ENCODE results near the gene FHDC1.

FHDC1 gene

DNA sequence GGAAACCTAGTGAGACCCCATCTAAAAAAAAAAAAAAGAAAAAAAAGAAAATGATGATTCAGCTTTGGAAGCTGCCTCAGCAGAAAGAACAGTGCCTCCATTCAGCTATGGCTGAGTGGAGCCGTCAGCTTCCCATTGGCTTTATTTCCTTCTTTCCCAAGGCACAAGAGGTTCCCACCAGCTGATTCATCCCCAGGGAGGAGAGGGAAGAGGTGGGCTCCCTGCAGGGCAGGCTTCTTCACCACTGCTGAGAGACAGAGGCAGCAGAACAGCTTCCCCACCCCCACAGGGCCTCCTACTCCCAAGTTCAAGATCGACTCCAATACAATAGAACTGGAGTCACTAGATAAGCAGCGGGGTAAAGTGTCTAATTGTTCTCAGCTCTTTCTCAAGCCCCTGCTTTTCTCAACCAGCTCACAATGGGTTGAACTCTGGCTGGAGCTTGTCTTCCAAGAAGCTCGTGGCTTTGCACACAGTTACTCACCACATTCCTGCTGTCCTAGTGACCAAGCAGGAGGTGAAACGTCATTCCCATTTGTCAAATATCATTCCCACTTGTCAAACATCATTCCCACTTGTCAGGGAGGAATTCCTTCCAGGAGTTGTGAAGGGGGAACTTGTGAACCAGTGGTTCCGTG is 47.8 kb downstream of the FHDC1 start:
- DNase-seq = no peak

DNA sequence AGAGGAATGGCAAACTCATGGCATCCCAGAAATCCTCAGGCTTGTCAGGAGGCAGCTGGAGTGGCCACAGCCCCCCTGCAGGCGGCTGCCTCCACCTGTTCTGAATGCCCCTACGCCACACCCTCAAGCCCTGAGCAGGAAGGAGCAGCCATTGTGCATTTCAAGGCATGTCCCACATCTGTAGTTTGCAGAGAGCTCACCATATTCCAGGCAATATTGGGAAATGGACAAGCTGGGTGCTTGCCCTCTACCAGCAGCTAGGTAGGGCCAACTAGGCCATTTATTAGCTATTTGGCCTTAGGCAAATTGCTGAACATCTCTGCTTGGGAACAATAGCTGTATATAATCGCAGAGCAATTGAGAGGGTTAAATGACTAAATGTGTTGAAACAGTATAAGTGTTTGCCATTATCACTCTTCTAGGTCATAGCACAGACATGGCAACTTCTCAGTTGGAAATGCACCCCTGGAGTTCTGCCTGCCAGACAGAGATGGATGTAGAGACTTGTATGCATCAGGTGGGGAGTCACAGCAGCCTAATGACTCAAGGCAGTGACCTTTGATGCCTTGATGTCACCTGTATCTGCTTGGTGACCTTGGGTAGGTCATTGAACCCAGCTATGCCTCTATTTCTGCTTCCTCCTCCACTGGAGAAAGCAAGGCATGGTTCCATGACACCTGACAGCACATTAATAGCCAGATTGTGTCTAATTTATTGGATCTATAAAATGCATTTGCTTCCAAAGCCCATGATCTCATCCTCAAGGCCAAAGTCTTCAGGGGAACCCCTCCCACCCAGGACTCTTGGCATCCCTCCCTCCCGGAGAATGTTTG is 52.8 kb downstream of the FHDC1 start:
- DNase-seq = no peak

DNA sequence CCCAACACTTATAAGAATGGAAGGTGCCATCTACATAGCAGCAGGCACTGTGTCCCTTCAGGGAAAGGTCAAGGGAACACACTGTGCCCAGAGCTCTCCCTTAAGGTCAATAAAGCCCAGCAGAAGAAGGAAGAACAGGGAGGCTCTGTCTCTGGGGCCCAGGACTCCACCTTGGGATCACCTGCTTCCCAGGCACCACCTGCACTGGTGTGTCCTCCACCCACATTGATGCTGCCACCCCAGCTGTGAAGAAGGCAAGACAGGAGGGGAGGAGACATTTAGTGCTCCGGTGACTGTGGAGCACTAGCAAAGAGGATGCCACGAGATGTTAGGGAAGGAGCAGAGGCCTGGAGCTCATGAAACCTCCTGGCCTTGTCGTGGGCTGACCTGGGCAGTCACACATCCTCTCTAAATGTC is 53.4 kb downstream of the FHDC1 start:
- no peak for DNase-seq

DNA sequence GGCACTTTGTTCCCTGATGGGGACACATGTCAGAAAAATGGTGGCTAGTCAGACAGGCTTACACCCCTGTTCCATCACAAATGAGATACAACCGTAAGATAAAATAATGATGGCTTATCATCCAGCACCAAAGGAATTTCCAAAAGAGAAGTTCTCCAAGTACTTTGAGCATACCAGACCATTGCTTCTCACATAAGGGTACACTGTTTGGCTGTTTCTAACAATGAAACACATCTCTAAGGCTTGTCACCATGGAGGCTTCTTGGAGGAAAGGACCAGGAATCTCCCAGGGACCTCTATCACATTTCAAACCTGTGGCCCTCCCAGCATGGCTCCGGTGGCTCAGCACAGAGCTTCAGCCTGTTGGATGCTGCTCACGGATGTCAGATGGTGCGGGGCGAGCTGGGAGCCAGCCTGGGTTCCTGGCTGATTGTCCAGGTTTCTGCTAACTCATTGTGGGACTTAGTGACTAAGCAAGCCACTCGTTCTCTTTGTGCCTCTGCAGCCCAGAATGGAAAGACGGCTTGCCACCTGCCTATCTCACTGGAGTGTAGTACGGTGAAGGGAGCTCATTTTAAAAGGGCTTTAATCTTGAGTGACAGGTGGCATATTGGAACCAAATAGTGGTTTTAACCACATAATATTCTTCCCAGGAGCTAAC is 54.5 kb downstream of the FHDC1 start:
- DNase-seq = no peak

DNA sequence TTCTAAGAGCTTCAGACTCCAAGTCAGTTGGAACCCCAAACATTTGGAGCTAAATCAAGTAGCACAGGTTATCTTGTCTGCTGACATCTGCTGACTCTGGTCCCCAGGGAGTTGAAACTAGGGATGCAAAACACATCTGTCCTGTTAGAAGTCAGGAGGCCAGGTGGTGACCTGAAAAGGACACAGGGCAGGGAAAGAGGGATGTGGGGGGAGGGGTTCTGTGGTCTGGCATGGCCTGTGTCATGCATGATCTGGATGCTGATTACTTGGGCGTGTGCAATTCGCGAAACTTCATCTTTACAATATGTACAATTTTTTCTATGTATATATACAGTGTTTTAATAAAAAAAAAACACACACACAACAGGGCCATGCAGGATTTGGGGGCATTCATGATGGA is 55.3 kb downstream of the FHDC1 start:
- DNase-seq = no peak

DNA sequence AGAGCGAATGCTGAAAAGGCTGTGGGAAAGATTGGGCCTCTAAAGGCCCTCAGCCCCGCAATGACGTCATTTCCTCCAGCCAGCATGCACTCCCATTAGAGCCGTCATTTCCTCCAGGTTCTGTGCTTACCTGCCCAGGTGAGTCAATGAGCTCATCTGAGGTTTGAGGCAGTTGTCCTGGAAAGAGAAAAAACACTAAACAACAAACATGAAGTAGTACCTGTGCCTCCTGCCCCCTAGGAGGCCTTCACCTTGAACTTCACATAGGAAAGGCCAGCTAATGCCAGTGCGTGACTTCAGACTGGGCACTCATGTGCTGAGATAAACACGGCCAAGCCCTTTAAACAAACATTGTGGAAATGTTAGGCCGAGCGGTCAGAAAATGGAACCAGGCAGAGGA is 55.9 kb downstream of the FHDC1 start:
- DNase-seq = no peak

DNA sequence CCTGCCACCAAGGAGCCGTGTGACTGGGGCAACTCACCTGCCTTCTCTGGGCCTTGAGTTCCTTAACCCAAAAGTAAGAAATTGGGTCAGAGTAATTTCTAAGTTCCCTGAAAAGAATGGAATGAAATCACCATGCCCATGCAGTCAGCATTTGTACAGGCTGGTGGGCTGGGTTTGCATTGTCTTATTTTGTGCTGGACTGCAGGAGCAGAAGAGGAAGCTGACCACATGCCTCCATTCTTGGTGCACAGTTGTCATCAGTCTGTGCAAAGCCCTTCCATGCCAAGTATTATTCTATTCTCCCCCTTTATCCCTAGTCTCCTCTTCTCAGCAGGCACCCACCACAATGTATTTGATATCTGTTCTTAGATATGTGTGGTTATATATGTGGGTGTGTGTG is 56.3 kb downstream of the FHDC1 start:
- DNase-seq = no peak

DNA sequence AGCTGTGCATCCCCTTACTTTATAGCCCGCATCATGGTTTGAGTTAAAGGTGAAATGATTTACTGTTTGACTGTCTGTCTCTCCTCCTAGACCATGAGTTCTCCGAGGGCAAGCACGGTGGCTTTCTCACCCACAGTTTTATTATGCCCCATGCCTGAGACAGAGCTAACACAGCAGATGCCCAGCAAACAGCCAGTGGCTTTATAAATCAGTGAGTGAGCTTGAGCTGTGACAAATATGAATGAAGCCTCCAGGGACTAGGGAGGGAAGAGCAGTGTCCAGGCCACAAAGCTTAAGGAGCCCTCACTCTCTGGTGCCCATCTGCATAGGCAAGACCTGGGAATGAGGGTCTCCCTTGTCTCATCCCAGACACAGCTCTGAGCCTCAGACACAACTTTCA is 57.9 kb downstream of the FHDC1 start:
- DNase-seq = no peak

DNA sequence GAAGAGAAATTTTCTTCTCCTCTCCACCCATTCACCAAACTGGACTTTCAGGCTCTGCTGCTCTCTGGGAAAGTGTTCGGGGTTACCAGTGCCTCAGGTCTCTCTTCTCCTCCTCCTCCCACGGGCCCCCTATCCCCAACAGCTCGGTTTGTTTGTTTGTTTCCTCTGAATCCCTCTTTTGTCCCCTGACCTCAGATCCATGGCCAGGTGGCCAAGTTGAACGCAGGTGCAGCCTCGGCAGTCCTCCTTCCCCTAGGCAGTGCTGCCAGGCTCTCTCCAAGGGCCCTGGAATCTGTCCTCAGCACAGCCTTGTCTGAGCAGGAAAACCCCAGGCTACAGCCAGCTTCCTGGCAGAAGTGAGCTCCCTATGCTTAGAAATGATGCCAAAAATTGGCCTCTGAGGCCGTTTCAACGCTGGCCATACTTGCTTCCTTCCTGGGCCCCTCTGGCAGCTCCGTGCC is 60.0 kb downstream of the FHDC1 start:
- no peak for DNase-seq

DNA sequence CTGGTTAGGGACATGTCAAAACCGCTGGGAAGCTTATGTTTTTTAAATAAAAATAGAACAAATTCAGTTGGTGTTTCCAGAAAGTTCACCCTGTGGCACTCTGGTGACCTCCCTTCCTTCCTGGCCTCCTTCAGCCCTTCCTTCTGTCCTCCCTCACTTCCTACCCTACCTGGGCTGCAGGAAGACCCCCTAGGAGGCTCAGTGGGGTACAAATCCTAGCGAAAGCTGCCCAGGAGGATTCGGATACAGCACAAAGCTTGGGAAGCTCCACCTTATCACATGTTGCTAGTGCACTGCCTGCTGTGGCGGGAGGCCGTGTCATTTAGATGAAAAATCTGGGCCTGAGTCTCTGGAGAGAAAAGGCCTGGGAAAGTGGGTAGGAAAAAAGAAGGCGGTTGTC is 60.5 kb downstream of the FHDC1 start:
- no peak for DNase-seq

DNA sequence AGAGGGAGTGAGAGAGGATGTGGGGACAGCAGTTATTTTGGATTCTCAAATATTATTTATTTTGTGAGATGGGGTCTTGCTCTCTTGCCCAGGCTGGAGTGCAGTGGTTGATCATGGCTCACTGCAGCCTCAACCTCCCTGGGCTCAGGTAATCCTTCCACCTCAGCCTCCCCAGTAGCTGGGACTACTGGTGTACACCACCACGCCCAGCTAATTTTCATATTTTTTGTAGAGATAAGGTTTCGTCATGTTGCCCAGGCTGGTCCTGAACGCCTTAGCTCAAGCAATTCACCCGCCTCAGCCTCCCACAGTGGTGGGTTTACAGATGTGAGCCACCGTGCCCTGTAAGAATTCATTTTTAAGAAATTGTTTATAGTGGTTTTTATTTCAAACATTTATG is 61.2 kb downstream of the FHDC1 start:
- no peak for DNase-seq

DNA sequence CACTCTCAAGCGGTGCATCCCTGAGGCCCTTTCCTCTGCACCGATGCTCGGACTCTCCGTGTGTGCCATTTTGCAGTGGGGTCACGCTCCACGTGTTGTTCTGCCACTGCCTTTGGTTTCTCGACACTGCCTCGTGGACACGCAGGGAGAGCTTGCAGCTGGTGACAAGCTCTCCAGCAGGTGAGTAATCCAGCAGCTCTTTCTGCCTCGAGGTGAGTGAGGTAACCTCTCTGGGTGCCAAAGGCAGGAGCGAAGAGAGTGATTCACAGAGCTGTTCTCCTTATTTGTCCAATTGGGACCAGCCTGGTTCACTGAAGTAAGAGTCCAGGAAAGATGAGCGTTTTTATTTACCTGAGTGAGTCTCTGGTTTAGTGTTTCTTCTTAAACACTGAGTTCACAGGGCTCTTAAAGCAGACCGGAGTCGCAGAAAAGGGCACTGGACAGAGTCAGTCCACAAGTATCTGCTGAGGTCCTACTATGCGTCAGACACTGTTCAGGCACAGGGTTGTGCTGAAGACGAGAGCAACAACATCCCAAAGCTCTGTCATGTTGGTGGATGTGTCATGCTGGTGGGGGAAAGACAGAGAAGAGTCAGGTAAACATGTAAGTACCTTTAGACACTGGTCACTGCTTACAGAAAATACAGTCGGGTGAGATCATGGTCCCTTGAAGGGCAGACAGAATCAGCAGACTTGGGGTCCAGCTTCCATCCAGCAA is 61.8 kb downstream of the FHDC1 start:
- no peak for DNase-seq

DNA sequence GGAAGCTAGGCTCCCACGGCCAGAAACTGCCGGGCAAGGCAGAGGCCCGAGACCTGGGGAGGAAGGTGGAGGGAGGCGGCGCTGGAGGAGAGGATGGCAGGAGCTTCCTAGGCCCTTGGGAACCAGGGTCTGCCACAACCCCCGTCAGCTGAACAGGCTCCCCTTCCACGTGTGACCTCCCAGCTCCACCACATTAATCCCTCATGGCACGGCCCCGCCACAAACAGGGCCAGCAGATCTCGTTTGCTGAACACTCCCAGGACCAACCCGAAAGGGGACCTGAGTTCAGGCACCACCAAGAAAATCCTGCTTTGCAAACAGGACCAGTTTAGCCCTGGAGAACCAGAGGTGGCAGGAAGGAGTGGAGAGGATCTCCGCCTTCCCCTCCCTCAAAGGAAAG is 62.7 kb downstream of the FHDC1 start:
- no peak for DNase-seq

DNA sequence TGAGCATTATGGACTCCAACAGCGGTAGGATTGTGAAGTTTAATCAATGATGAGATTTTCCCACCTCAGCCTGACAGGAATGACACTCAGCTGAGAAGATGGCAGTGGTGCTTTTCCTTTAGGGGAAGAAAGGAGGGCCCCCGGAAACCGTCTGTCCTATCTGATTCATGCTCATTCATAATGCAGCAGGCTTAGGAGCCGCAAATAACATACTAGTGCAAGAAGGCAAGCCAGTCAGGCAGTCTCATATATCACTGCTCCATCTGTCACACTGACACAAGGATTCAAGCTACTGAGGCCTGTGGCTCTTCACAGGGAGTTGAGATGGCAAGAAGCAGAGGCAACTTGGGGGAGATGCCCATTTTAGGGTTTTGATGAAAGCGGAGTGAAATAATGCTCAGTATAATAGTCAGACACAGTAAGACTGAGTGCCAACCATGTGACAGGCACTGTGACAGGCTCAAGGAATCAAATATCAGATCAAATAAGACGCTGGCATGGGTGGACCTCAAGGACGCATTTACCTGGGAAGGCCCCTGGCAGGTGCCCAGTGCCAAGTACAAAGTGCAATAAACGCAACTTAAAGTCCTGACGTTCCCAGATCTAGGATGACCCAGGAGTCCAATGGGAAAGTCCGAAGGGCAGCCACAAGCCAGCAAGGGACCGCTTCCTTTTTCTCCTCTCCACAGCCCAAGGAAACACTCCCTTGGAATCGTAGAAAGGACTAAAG is 63.4 kb downstream of the FHDC1 start:
- no peak for DNase-seq

DNA sequence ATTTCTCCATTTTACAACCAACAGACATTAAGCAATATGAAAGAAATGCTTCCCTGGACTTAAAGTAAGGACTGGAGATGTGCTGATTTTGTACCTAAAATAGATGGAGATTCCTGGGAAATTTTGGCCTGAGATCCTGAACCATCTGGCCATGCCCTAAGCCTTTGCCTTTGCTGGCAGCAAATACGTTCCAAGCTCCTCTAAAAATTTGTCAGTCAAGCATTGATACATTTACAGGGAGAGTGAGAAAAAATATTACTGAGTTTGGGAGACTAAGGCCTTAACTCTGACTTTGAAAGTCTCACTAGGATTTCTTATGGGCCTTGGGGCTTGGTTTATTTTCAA is 63.9 kb downstream of the FHDC1 start:
- DNase-seq = no peak

DNA sequence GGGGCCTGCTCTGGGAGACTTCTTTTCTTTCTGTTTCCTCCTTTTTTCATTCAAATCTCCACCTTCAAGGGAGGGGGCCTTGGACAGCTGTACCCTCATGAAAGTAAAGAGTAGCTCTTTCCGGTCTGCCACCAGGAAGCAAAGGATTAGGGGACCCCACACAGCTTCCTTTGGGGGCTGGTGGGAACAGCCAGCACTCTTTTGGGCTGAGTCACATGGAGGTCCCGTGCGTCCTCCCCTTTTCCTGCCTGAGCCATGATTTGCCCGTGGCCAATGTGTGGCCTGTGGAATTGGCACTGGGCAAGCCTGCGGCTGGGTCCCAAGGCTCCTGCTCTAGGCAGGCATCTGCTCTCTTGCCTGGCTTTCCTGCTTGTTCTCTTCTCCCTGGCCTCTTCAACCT is 65.5 kb downstream of the FHDC1 start:
- no peak for DNase-seq

DNA sequence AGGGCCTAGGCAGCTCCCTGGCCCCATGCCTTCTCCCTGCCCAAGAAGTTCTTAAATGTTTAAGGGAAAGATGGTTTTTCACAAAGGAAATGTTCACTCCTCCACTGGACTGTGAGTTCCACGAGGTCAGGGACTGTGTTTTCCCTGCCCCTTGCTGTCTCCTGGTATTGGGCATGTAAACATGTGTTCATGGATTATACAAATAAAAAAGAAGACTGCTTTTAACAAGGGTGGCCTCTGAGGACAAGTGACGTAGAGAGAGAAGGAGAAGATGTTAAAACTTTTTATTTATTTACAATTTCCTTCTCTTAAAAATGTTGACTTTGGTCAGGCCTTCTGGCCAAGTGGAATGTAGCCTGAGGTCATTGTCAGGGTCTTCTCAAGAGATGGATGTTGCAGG is 66.0 kb downstream of the FHDC1 start:
- DNase-seq = no peak

DNA sequence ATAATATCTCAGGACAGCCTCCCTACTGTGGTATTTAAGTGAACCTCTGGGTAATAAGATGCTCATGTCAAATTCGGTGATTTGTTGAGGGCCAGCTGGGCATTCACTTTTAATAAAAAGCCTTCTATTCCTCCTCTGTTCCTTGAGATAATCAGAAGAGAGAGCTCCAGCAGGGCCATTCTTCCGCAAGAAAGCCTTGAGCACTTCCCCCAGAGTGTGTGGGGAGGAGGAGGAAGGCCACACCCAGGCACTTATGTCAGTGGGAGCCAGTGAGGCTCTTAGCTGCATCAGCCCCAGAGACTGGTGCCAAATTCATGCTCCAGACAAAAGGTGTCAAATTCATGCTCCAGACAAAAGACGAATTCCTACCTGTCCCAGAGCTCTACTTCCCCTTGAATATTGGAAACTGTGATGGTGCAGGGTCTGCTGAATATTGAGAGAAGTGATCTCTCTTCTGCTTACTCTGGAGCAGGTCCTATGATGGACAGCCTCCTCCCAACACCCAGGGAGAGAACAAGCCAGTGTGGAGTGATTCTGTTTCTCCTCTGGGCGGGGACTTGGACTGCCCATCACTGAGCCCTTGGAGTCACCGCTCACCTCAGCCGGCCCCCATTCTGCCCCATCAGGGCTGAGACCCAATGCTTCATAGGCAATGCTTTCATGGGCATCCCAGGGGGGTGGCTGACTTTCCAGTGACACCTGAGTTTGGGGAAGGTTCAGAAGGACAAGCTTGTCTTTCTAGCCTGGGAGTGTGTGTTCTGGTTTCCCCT is 68.1 kb downstream of the FHDC1 start:
- DNase-seq = no peak

DNA sequence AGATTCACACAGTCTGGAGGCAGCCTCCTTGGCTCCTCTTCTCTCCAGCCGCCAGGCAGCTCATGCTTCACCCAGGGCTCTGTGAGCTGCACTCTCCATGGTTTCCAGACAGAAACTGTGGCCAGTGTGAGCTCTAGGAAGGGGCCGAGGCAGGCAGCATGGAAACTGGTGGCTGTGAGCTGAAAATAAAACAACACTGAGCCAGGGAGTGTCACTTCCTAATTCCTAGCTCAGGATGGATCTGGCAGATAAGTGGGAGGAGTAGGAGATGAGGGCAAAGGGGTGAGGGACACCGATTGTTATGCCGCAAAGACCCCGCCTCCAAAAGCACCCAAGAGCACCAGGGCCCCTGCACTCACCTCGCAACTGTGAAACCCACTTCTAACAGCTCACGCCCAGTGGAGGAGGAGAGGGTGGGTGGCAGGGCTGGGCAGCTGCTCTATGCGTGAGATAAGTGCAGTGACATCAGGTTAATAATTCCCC is 69.8 kb downstream of the FHDC1 start:
- no peak for DNase-seq

DNA sequence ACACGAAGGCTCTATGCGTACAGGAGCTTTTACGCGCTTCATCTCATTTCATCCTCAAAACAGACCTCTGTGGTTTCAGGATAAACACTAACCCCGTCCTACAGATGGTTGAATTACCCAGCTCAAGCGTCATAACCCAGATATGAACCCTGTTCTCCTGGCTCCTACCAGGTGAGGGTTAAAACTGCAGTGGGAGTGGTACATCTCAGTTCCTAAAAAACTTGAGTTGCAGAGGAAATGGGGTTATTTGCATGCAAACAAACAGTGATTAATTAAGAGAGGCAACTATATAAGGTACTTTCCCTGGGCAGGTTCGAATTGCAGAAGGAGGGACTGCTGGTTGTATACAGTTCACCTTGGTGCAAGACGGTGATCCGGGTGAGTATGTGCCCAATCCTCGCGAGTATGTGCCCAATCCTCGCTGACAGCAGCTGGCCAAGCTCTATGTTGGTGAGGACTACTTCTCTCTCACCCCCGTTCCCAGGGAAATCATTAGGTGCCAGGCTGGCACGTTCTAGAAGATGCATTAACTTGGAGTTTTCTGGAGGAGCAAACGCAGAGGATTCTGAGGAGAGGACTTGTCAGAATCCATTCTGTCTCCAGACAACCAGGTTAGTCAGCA is 72.6 kb downstream of the FHDC1 start:
- DNase-seq = no peak

DNA sequence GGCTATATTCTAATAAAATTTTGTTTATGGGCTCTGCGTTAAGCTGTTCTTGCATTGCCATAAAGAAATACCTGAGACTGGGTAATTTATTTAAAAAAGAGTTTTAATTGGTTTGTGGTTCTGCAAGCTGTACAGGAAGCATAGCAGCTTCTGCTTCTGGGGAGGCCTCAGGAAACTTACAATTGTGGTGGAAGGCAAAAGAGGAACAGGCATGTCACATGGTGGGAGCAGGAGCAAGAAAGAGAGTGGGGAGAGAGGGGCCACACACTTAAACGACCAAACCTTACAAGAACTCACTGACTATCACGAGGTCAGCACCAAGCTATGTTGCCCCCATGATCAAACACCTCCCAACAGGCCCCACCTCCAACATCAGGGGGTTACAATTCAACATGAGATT is 74.0 kb downstream of the FHDC1 start:
- DNase-seq = no peak

All from activated CD4-positive, alpha-beta T cell treated with anti-CD3 and anti-CD28 coated beads for 4 hours (primary cell).